Endothelial cell of umbilical vein (primary cell): ENCODE data around the gene ERBB2. TPM values are rescaled to one million over a fixed set of nuclear protein-coding genes. Genes with fewer than 3 reads are reported as not detected.

Experiments used
- BruUV-seq: library from RNA; stranded (reverse); fragments of 400-500 nt; replicated peaks from 2 replicates; lab custom pipeline; 2021; lab: Mats Ljungman, UMichigan
- CTCF ChIA-PET: fragments of 300-600, 350-600 bp; sonication (Branson Sonifier 250); formaldehyde crosslinking; loops from one replicate; lab custom pipeline; 2021; ENCODE audit warnings: antibody characterized with exemption, inconsistent platforms; lab: Charles Lee
- POLR2A ChIA-PET: fragments of 300-600, 350-600 bp; sonication (Branson Sonifier 250); formaldehyde crosslinking; loops from one replicate; lab custom pipeline; 2021; ENCODE audit warnings: antibody characterized with exemption, inconsistent platforms; lab: Charles Lee
- DNase-seq: peaks from one replicate; pipeline ENCODE4 v3.0.0-alpha.2; 2011; ENCODE audit warnings: low read depth, low spot score
- FAIRE-seq: peaks from 2 replicates; lab custom pipeline; 2011; peaks lifted over from hg19 to GRCh38; lab: Jason Lieb, UNC
- H2AFZ ChIP-seq: 2 replicates; pipeline ENCODE4 v1.6.0; 2012; ENCODE audit warnings: low read depth, low read length, control low read depth, inconsistent platforms
- H3K27ac ChIP-seq: 2 replicates; pipeline ENCODE4 v1.5.1; 2011; ENCODE audit warnings: low read depth, mild to moderate bottlenecking, control low read depth, low read length, moderate library complexity; ENCODE audit not compliant: insufficient read depth
- H3K27me3 ChIP-seq, 2 experiments: 2 replicates each; pipeline versions ENCODE4 v1.6.0 to v1.6.1; 2011; ENCODE audit warnings: low read length in 2 of 2, mixed read lengths in 1 of 2; ENCODE audit not compliant: control insufficient read depth in 2 of 2, insufficient read depth in 2 of 2
- H3K36me3 ChIP-seq, 2 experiments: 2 replicates in 1 of 2; 3 replicates in 1 of 2; pipeline ENCODE4 v1.5.1; 2011; ENCODE audit warnings: low read length in 2 of 2, mild to moderate bottlenecking in 1 of 2, moderate library complexity in 1 of 2; ENCODE audit not compliant: control insufficient read depth in 2 of 2, insufficient read depth in 2 of 2; ENCODE audit errors: extremely low read depth in 1 of 2
- H3K4me1 ChIP-seq: 3 replicates; pipeline ENCODE4 v1.5.1; 2011; ENCODE audit warnings: mild to moderate bottlenecking, low read length; ENCODE audit not compliant: control insufficient read depth, insufficient read depth; ENCODE audit errors: extremely low read depth
- H3K4me2 ChIP-seq: 2 replicates; pipeline ENCODE4 v1.6.1; 2011; ENCODE audit warnings: low read length, control low read depth, mixed read lengths; ENCODE audit not compliant: insufficient read depth
- H3K4me3 ChIP-seq, 3 experiments: fragments of 200-600 bp in 1 of 3; sonication (generic), shearing (Covaris generic) in 1 of 3; replicated peaks in 1 of 3; 2 replicates each; pipeline ENCODE4 v1.5.1; 2011 to 2016; ENCODE audit warnings: control low read depth in 3 of 3, low read length in 3 of 3, mild to moderate bottlenecking in 2 of 3, inconsistent platforms in 1 of 3, low read depth in 1 of 3, moderate library complexity in 1 of 3; ENCODE audit not compliant: insufficient read depth in 1 of 3
- H3K79me2 ChIP-seq: 2 replicates; pipeline ENCODE4 v1.6.0; 2012; ENCODE audit warnings: low read length, inconsistent platforms; ENCODE audit not compliant: control insufficient read depth, insufficient read depth
- H3K9ac ChIP-seq: replicated peaks from 2 replicates; pipeline ENCODE3; 2011; ENCODE audit warnings: low read length, control low read depth; ENCODE audit not compliant: insufficient read depth; ENCODE audit errors: extremely low read depth
- H3K9me1 ChIP-seq: replicated peaks from 3 replicates; pipeline ENCODE4 v1.6.0; 2011; ENCODE audit warnings: mild to moderate bottlenecking, low read length; ENCODE audit not compliant: control insufficient read depth, insufficient read depth; ENCODE audit errors: extremely low read depth
- H3K9me3 ChIP-seq: replicated peaks from 2 replicates; pipeline ENCODE4 v1.5.1; 2012; ENCODE audit warnings: low read length, inconsistent platforms; ENCODE audit not compliant: control insufficient read depth, insufficient read depth
- H4K20me1 ChIP-seq: replicated peaks from 2 replicates; pipeline ENCODE3; 2011; ENCODE audit warnings: mild to moderate bottlenecking, low read length; ENCODE audit not compliant: control insufficient read depth, insufficient read depth; ENCODE audit errors: extremely low read depth
- CTCF ChIP-seq, 2 donors: IDR thresholded peaks; 1 replicate in 1 of 2; 2 replicates in 1 of 2; pipeline ENCODE4 v1.5.1; 2011; ENCODE audit warnings: low read length in 2 of 2, mild to moderate bottlenecking in 2 of 2, moderate library complexity in 2 of 2, control low read depth in 1 of 2, inconsistent platforms in 1 of 2, low read depth in 1 of 2; ENCODE audit not compliant: insufficient read depth in 1 of 2; ENCODE audit errors: extremely low read depth in 1 of 2
- EZH2 ChIP-seq: IDR thresholded peaks from 2 replicates; pipeline ENCODE4 v1.6.1; 2012; ENCODE audit warnings: borderline replicate concordance, low read depth, mild to moderate bottlenecking, moderate library complexity, low read length, inconsistent platforms; ENCODE audit not compliant: severe bottlenecking
- FOS ChIP-seq: IDR thresholded peaks from 2 replicates; pipeline ENCODE4 v1.6.1; 2011; ENCODE audit warnings: mild to moderate bottlenecking, low read length, moderate library complexity, borderline replicate concordance; ENCODE audit not compliant: insufficient read depth
- GATA2 ChIP-seq: IDR thresholded peaks from 2 replicates; pipeline ENCODE4 v1.7.0; 2011; ENCODE audit warnings: low read depth, mild to moderate bottlenecking, moderate library complexity, mixed read lengths, low read length; ENCODE audit not compliant: insufficient read length, insufficient read depth
- JUN ChIP-seq: IDR thresholded peaks from 2 replicates; pipeline ENCODE4 v1.6.1; 2011; ENCODE audit warnings: borderline replicate concordance, low read depth; ENCODE audit not compliant: insufficient read length, insufficient read depth
- MAX ChIP-seq: IDR thresholded peaks from 2 replicates; pipeline ENCODE4 v1.6.1; 2011; ENCODE audit not compliant: insufficient read depth, insufficient read length
- MYC ChIP-seq: IDR thresholded peaks from one replicate; pipeline ENCODE4 v1.6.1; 2011; ENCODE audit warnings: mild to moderate bottlenecking, low read depth, low read length
- POLR2A ChIP-seq: IDR thresholded peaks from 2 replicates; pipeline ENCODE4 v1.6.1; 2012; ENCODE audit warnings: low read depth, mild to moderate bottlenecking, control low read depth, low read length
- POLR2AphosphoS5 ChIP-seq: IDR thresholded peaks from 2 replicates; pipeline ENCODE4 v1.6.1; 2012; ENCODE audit warnings: low read depth, mild to moderate bottlenecking, control low read depth, low read length, moderate library complexity; ENCODE audit not compliant: insufficient read depth
- dilution Hi-C: fragments of 300-500 bp; cut with MboI; formaldehyde crosslinking; loops from one replicate; pipeline ENCODE4 v1.15.0; 2019; ENCODE audit warnings: low sequenced_read_pairs; ENCODE audit not compliant: extremely low pct_ligation_motif_present
- intact Hi-C: fragments of 100-400 bp; cut with micrococcal nuclease; formaldehyde crosslinking; loops from one replicate; pipeline ENCODE4 v1.10.0; 2022
- polyA plus RNA-seq, 4 experiments: library from polyadenylated mRNA; depleted of rRNA in 3 of 4; stranded (reverse) in 3 of 4; unstranded in 1 of 4; fragments of >200 nt; gene quantifications; 2 replicates each; pipeline versions ENCODE4 v1.2.1 to v1.2.3, GENCODE V29; 2011 to 2012; ENCODE audit warnings: missing spikeins in 1 of 4
- total RNA-seq: library from RNA; stranded (reverse); gene quantifications from 2 replicates; pipeline ENCODE4 v1.2.3, GENCODE V29; 2021

ERBB2 gene
- total and polyA plus RNA-seq, 2 donors (not counting 3 experiments of a cell fraction or from before 2014, with no cell fraction given) = 20.6 to 32.9 TPM

- Histone ChIP-seq H3K4me3 (no peak overlapping the region), H3K4me2 (no peak overlapping the region), H4K20me1 (no peaks in the 10 kb centered on the region), H3K27me3 (no peaks in the 10 kb centered on the region), H3K27ac (no peak overlapping the region), H3K9me3 (no peaks in the 10 kb centered on the region), H3K36me3 (peaks cover 0 to 2% of the 10 kb centered on the region in 2 experiments), H2AFZ (no peak overlapping the region), H3K79me2 (no peaks in the 10 kb centered on the region), H3K9me1 (no peaks in the 10 kb centered on the region), H3K9ac (no peak overlapping the region), H3K4me1 (peaks cover 16% of the 10 kb centered on the region)
- no peak for FAIRE-seq
- CTCF ChIA-PET = interaction anchor here (1.1 kb wide), 1 partner anchor 35 kb away, joined by 3 read pairs; no protein-coding TSS in a partner anchor
- TF ChIP-seq EZH2 (no peak), GATA2 (no peak), JUN (no peak), CTCF (IDR thresholded peaks at IDR 0.05; ENCODE audit: extremely low read depth in 1 of 2, insufficient read depth in 1 of 2, low read depth in 1 of 2, low read length in 2 of 2) (no peak), MAX (no peak), MYC (no peak), POLR2AphosphoS5 (no peak), POLR2A (no peak), FOS (no peak)
- intact Hi-C loops = no loop called here
- POLR2A ChIA-PET = no interaction called here
- dilution Hi-C loops = no loop called here
- no TSS peak for BruUV-seq
- DNase-seq = no peak
These were observed 41.1 kb upstream of the ERBB2 start for GRCh38 chr17:39658760-39659159.
